Stimulated activated CD4-positive, alpha-beta T cell treated with anti-CD3 and anti-CD28 coated beads, Interleukin-12 subunit alpha, Interleukin-12 subunit beta, amount 100 ng/mL, for 4 hours (primary cell): ENCODE measurements around the gene COL4A2.
"Not testable (repeated sequence)": the region's sequence is repeated elsewhere in the genome, so short reads cannot be mapped to it uniquely, and the experiment has no call there.

Experiments used
- DNase-seq: peaks from one replicate; pipeline ENCODE4 v3.0.0-alpha.2; 2020

The COL4A2 gene

GRCh38 chr13:110483386-110483968 lies 176.4 kb downstream of the COL4A2 start:
- DNase-seq = no peak

DNA sequence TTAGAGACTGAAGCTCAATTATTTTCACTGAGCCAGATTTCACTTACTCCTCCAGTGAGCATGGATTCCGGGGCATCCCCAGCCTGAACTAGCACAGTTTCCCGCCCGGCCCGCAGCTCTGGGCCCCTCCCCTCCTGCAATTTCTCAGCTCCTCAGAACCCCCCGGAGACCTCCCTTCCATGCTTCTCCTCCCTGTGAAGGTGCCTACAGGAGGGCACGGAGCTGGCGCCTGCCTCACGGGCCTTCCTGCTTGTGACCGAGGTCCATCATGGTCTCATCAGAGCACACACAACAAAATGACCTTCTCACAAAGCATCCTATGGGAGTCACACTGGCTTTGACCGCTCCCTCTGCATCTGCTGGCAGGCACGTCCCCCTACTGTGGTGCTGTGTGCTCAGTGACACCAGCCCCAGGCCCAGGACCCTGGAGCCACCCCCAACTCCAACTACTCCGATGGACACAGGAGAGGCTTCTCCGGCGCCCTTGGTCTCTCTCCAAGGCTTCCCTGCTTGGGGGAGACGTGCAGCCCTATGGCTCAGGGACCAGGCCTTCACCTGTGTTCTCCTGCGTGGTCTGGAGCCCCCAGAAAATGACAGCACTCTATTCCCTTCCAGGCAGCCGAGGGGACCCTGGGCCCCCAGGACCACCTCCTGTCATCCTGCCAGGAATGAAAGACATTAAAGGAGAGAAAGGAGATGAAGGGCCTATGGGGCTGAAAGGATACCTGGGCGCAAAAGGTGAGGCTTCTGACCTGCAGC lies 177.4 kb downstream of the COL4A2 start:
- no peak for DNase-seq

- DNase-seq = no peak
Observed at GRCh38 chr13:110485604-110486003, 178.5 kb downstream of the COL4A2 start.

GRCh38 chr13:110486061-110486715 lies 179.1 kb downstream of the COL4A2 start:
- no peak for DNase-seq

DNA sequence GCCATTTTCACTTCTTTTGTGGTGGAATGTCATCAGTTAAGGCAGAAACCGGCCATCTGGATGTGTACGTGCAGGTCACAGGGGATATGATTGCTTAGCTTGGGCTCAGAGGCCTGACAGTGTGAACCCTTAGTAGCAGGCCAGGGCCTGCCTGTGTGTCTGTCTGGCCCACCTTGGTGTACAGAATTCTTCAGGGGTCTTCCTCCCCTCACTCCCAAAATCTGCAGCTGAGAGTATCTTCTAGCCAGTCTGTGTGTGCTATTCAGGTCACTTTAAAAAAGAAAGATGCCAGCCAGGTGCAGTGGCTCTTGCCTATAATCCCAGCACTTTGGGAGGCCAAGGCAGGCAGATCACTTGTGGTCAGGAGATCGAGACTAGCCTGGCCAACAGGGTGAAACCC lies 179.8 kb downstream of the COL4A2 start:
- DNase-seq = not testable (repeated sequence)

DNA sequence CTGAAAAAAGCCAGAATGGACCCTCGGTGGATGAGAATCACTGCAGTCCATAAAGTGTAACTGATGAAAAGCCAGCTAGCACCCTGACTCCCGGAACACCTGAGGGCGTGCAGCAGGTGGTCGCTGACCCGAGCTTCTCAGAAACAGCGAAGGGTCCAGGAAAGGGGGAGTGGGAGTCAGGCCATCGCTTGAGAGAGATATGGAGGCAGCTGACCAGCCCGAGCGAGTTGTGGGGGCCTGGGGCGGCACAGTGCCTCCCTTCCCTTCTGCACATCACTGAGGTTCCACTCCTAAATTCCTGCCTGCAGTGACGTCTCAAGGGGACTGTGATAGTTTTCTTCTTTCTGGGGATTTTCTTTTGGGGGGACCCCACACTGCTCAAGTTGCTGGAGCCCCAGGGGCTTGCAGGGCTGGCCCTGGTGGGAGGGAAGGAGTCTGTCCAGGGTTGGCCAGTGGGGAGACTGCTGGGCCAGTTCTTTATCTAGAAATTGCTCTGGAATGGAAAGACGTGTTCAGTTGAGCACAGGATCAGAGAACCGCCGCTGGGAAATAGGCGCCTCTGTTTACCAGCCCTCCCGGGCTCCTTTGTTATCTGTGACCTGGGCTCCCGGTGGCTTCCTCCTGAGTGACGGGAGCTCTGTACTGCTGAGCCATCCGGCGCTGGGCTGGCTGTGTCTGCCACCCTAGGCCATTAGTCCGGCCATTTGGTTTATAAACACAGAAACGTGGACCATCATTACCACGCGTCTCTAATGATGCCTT lies 183.1 kb downstream of the COL4A2 start:
- no peak for DNase-seq

DNA sequence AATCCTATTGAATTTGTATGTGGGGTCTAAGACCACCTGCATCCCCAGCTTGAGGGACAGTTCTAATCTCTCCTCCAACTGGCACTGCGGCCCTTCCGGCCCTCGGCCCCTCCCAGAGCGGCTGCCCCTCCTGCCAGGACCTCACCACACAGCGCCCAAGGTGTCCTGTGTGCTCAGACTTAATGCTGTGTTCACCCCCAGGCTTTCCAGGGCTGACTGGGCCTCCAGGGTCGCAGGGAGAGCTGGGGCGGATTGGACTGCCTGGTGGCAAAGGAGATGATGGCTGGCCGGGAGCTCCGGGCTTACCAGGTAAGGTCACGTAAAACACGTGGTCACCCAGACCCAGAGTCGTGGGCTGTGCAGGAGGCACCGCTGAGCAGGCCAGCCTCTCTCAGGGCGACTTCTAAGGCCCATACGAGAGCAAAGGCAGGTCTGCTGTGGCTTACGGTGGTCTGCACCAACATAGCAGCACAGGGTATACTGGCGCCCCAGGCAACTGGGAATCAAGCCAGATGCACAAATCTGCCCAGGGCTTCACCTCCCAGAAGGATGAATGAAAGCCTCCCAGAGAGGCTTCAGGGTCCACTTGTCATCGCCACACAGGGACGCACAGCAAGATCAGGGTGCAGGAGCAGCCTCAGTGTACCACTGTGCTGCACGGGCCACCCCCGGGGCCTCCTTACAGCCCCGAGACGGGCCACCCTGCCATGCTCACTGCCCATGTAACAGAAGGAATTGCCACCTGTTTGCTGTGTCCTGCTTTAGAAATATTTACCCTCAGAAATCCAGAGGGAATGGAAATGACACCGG lies 185.0 kb downstream of the COL4A2 start:
- DNase-seq = no peak

GRCh38 chr13:110492679-110493593 lies 185.9 kb downstream of the COL4A2 start:
- no peak for DNase-seq

- DNase-seq = no peak
Observed at GRCh38 chr13:110493613-110494012, 186.5 kb downstream of the COL4A2 start.

GRCh38 chr13:110495376-110495775 lies 188.3 kb downstream of the COL4A2 start:
- DNase-seq = no peak

DNA sequence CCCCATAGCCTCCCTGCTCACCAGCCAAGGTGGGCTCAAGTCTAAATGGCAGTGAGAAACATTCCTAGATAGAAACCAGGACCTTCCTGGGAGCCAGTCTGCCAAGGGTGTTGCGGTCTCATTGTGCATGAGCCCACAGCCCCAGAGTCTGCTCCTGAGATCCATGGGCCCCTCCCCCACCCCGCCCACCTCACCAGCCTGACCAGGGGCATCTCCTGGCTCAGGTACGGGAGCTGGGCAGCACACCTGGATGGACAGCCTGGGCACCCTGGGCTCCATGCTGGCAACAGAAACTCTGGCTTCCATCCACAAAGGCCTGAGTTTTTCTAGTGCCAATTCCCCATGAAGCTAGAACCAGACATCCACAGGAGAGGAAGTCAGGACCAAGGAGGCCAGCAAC lies 188.8 kb downstream of the COL4A2 start:
- no peak for DNase-seq

- no peak for DNase-seq
Observed at GRCh38 chr13:110496281-110496680, 189.2 kb downstream of the COL4A2 start.

GRCh38 chr13:110497003-110497402 lies 189.9 kb downstream of the COL4A2 start:
- DNase-seq = no peak

DNA sequence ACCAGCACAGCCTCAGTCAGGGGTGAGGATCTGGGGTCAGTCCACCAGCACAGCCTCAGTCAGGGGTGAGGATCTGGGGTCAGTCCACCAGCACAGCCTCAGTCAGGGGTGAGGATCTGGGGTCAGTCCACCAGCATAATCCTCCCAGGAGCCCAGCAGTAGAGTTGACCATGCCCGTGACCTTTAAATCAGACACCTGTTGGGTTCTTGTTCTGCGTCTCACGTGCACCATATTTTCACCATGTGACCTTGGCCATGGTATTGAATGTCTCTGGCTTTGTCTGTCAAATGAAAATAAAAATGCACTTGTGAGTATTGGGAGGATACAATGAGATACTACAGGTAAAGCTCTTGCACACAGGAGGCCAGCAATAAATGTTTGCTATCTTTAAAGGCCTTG lies 190.8 kb downstream of the COL4A2 start:
- DNase-seq = not testable (repeated sequence)

GRCh38 chr13:110498327-110498726 lies 191.2 kb downstream of the COL4A2 start:
- no peak for DNase-seq

DNA sequence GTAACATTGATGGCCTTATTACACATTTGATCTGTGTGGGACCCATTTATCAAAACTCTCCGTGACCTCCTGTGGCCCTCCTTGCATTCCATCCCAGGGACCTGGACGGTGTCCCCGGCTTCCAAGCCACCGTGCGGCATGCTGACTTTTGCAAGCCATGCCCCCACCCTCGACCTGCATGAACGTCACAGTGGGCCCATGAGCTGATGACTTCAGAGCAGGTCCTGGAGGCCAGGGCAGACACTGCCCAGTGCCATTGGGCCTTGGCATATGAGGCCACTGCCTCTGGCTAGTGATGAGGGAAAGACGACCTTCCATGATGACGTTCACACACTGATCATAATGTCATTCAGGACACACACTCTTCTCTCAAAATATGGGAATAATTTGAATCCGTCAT lies 191.7 kb downstream of the COL4A2 start:
- no peak for DNase-seq

GRCh38 chr13:110499621-110500281 lies 192.7 kb downstream of the COL4A2 start:
- DNase-seq = no peak

GRCh38 chr13:110500341-110500740 lies 193.3 kb downstream of the COL4A2 start:
- DNase-seq = no peak

DNA sequence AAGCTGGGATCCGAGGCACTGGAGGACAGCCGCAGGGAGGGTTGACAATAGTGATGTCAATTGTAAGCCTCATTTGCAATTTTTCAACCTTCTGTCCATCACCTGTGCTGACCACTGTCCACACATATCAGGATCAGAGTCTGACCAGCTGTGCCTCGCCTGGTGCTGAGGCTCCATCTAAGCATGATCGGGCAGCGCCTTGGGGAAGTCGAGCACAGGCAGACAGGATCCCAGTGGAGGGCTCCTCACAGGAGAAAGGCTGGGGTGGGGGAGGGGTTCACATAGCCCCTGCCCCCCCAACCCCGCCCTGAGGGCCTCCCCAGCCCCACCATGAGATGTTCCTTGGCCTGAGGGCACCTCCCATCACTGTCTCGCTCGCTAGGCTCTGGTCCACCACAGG lies 194.1 kb downstream of the COL4A2 start:
- no peak for DNase-seq

DNA sequence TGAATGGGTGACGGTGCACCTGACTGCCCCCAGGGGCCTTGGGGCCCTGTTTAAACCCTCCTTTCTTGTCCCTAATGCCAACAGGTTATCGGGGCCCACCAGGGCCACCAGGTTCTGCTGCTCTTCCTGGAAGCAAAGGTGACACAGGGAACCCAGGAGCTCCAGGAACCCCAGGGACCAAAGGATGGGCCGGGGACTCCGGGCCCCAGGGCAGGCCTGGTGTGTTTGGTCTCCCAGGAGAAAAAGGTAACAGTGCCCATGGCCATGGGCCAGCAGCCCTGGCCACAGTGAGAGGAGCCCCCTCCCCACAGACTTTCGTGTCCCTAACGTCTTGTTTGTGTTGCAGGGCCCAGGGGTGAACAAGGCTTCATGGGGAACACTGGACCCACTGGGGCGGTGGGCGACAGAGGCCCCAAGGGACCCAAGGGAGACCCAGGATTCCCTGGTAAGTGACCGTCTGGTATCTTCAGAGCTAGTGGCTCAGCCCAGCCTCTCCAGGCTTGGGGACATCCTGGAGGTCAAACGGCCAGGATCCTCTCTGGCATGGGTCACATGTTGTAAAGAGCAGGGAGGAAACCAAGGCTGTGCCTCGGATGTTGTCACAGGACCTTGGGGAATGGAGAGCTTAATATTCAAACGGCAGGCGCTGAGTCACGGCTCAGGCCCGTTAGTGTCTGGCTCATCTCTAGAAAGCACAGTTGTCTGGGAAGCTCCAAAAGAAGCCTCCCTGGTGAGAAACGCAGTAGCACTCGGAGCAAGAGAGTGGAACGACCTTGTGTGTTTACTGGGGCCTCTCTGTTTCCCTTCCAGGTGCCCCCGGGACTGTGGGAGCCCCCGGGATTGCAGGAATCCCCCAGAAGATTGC lies 196.2 kb downstream of the COL4A2 start:
- DNase-seq = no peak
